CD14-positive monocyte (primary cell): Measurements from ENCODE around the gene PTPRN2. TPM values are rescaled to one million over a fixed set of nuclear protein-coding genes. Genes with fewer than 3 reads are reported as not detected.

Experiments used
- DNase-seq, 3 donors: peaks; one replicate each; pipeline ENCODE4 v3.0.0-alpha.2; 2011 to 2022
- H2AFZ ChIP-seq: 2 replicates; pipeline ENCODE4 v1.6.0; 2012; ENCODE audit warnings: mild to moderate bottlenecking, low read depth, low read length, inconsistent platforms; ENCODE audit not compliant: insufficient read depth, poor library complexity, severe bottlenecking
- H3K27ac ChIP-seq, 2 donors: 1 replicate in 1 of 2; 2 replicates in 1 of 2; pipeline ENCODE4 v1.5.1; 2012 to 2013; ENCODE audit warnings: low read length in 2 of 2, control low read depth in 1 of 2, inconsistent platforms in 1 of 2, low read depth in 1 of 2, mild to moderate bottlenecking in 1 of 2
- H3K27me3 ChIP-seq, 2 donors: one replicate each; pipeline versions ENCODE4 v1.6.0 to v1.6.1; 2011 to 2013; ENCODE audit warnings: low read length in 2 of 2; ENCODE audit not compliant: control insufficient read depth in 2 of 2, insufficient read depth in 2 of 2
- H3K36me3 ChIP-seq, 2 donors: replicated peaks in 1 of 2; 1 replicate in 1 of 2; 2 replicates in 1 of 2; pipeline versions ENCODE4 v1.5.1 to v1.6.1; 2012 to 2013; ENCODE audit warnings: low read length in 2 of 2, control low read depth in 1 of 2, inconsistent platforms in 1 of 2, mild to moderate bottlenecking in 1 of 2; ENCODE audit not compliant: insufficient read depth in 2 of 2, control insufficient read depth in 1 of 2
- H3K4me1 ChIP-seq, 2 donors: 1 replicate in 1 of 2; 2 replicates in 1 of 2; pipeline versions ENCODE4 v1.5.1 to v1.6.1; 2012 to 2013; ENCODE audit warnings: low read length in 2 of 2, control low read depth in 1 of 2, inconsistent platforms in 1 of 2, mild to moderate bottlenecking in 1 of 2, moderate library complexity in 1 of 2; ENCODE audit not compliant: insufficient read depth in 2 of 2, control insufficient read depth in 1 of 2
- H3K4me2 ChIP-seq: replicated peaks from 2 replicates; pipeline ENCODE3; 2012; ENCODE audit warnings: low read length, moderate library complexity, mild to moderate bottlenecking; ENCODE audit not compliant: poor library complexity, severe bottlenecking; ENCODE audit errors: extremely low read depth
- H3K4me3 ChIP-seq, 3 experiments: fragments of 200-600 bp in 1 of 3; sonication (generic) in 1 of 3; replicated peaks in 1 of 3; 1 replicate in 2 of 3; 2 replicates in 1 of 3; pipeline ENCODE4 v1.5.1; 2011 to 2013; ENCODE audit warnings: low read length in 3 of 3, mild to moderate bottlenecking in 3 of 3, control low read depth in 2 of 3, low read depth in 2 of 3, inconsistent platforms in 1 of 3, moderate library complexity in 1 of 3
- H3K79me2 ChIP-seq: 2 replicates; pipeline ENCODE4 v1.6.0; 2012; ENCODE audit warnings: mild to moderate bottlenecking, control low read depth, inconsistent platforms, low read length, moderate library complexity; ENCODE audit not compliant: insufficient read depth
- H3K9ac ChIP-seq: 2 replicates; pipeline ENCODE4 v1.6.0; 2017; ENCODE audit warnings: low read length, mild to moderate bottlenecking; ENCODE audit not compliant: insufficient read depth, poor library complexity, severe bottlenecking
- H3K9me3 ChIP-seq, 2 donors: replicated peaks in 1 of 2; 1 replicate in 1 of 2; 2 replicates in 1 of 2; pipeline versions ENCODE4 v1.5.1 to v1.6.1; 2012 to 2013; ENCODE audit warnings: low read length in 2 of 2, control low read depth in 1 of 2; ENCODE audit not compliant: control insufficient read depth in 1 of 2, insufficient read depth in 1 of 2
- H4K20me1 ChIP-seq: 2 replicates; pipeline ENCODE4 v1.6.0; 2012; ENCODE audit warnings: mild to moderate bottlenecking, low read length, control low read depth, moderate library complexity; ENCODE audit not compliant: insufficient read depth
- H3K27ac Mint-ChIP-seq, 7 donors: one replicate each; pipeline ENCODE4 v1.8.0; 2020; ENCODE audit warnings: mild to moderate bottlenecking in 7 of 7, mixed read lengths in 7 of 7, moderate library complexity in 6 of 7, inconsistent platforms in 2 of 7
- H3K27me3 Mint-ChIP-seq, 3 donors: one replicate each; pipeline ENCODE4 v1.8.0; 2021 to 2022; ENCODE audit warnings: low read depth in 3 of 3, mild to moderate bottlenecking in 3 of 3, mixed read lengths in 3 of 3, moderate library complexity in 3 of 3, inconsistent platforms in 1 of 3
- H3K36me3 Mint-ChIP-seq, 2 donors: one replicate each; pipeline ENCODE4 v1.8.0; 2020; ENCODE audit warnings: mixed read lengths in 2 of 2, inconsistent platforms in 1 of 2, mild to moderate bottlenecking in 1 of 2
- H3K4me1 Mint-ChIP-seq: one replicate; pipeline ENCODE4 v1.8.0; 2020; ENCODE audit warnings: mild to moderate bottlenecking, mixed read lengths
- H3K4me3 Mint-ChIP-seq, 2 donors: one replicate each; pipeline ENCODE4 v1.8.0; 2020; ENCODE audit warnings: mild to moderate bottlenecking in 2 of 2, mixed read lengths in 2 of 2, moderate library complexity in 1 of 2
- H3K9me3 Mint-ChIP-seq, 7 donors: one replicate each; pipeline ENCODE4 v1.8.0; 2020 to 2022; ENCODE audit warnings: mixed read lengths in 7 of 7, mild to moderate bottlenecking in 6 of 7, moderate library complexity in 6 of 7, inconsistent platforms in 2 of 7
- WGBS: methylation state at CpG from one replicate; pipeline ENCODE4 v1.1.5; 2013; ENCODE audit warnings: missing lambda C conversion rate; ENCODE audit not compliant: insufficient coverage; 5-methylcytosine and 5-hydroxymethylcytosine counted together
- intact Hi-C, 2 donors: fragments of 100-400 bp; cut with micrococcal nuclease; formaldehyde crosslinking; loops; one replicate each; pipeline versions ENCODE4 v1.15.0 to v1.15.1; 2023
- polyA plus RNA-seq, 3 donors: library from polyadenylated mRNA; depleted of rRNA in 1 of 3; unstranded in 2 of 3; stranded (reverse) in 1 of 3; fragments of 300-500 nt in 2 of 3; fragments of >200 nt in 1 of 3; fragmentation: Illumina TruSeq in 2 of 3; gene quantifications; 1 replicate in 2 of 3; 2 replicates in 1 of 3; pipeline ENCODE4 v1.2.3, GENCODE V29; 2012 to 2021
- TF ChIP-seq, protein P1 (sequence below): fragments of 200-600 bp; IDR thresholded peaks from one replicate; pipeline ENCODE4 v1.8.0; 2022; ENCODE audit warnings: antibody characterized with exemption, mild to moderate bottlenecking

The PTPRN2 gene
- polyA plus RNA-seq, 3 donors = 0.25 to 1.4 (median 0.97) TPM

DNA sequence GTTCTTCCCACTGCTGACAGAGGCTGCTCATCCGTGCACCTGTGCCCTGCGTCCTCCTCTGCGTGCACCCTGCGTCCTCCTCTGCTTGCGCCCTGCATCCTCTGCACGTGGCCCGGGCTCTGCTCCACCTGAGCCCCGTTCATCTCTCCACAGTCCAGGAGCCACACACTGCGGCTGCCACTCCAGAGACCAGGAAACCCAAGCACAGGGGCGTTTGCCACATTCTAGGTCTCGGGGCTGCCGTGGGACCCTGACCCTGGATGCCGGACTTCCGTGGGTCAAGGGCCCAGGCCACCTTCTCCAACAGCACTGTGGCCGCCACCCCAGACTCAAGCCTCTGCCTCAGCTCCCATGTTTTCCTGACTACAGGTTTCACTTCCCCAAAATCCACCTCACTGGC, 460.4 kb downstream of the PTPRN2 start:
- no peaks in the 10 kb centered on the region for H3K4me1 Mint-ChIP-seq
- no peaks in the 10 kb centered on the region for H3K4me1 ChIP-seq
- no peak overlapping the region for H2AFZ ChIP-seq
- no peak overlapping the region for H3K4me3 Mint-ChIP-seq
- WGBS = 93% methylated on average over 15 of the region's 15 CpGs
- no peak overlapping the region for H3K27ac ChIP-seq
- H3K79me2 ChIP-seq = no peaks in the 10 kb centered on the region
- no peak overlapping the region for H3K4me2 ChIP-seq
- no peaks in the 10 kb centered on the region for H3K27me3 ChIP-seq
- no peaks in the 10 kb centered on the region for H3K36me3 ChIP-seq
- H3K9me3 Mint-ChIP-seq = peaks cover 22 to 48% (median 44%) of the 10 kb centered on the region in 7 donors
- peaks cover 81 to 95% of the 10 kb centered on the region in 2 donors for H3K9me3 ChIP-seq
- no peaks in the 10 kb centered on the region for H3K27me3 Mint-ChIP-seq
- no peaks in the 10 kb centered on the region for H4K20me1 ChIP-seq
- H3K36me3 Mint-ChIP-seq = no peaks in the 10 kb centered on the region
- H3K4me3 ChIP-seq = no peak overlapping the region
- no peak overlapping the region for H3K9ac ChIP-seq
- TF ChIP-seq, protein P1, sequence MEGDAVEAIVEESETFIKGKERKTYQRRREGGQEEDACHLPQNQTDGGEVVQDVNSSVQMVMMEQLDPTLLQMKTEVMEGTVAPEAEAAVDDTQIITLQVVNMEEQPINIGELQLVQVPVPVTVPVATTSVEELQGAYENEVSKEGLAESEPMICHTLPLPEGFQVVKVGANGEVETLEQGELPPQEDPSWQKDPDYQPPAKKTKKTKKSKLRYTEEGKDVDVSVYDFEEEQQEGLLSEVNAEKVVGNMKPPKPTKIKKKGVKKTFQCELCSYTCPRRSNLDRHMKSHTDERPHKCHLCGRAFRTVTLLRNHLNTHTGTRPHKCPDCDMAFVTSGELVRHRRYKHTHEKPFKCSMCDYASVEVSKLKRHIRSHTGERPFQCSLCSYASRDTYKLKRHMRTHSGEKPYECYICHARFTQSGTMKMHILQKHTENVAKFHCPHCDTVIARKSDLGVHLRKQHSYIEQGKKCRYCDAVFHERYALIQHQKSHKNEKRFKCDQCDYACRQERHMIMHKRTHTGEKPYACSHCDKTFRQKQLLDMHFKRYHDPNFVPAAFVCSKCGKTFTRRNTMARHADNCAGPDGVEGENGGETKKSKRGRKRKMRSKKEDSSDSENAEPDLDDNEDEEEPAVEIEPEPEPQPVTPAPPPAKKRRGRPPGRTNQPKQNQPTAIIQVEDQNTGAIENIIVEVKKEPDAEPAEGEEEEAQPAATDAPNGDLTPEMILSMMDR = no peak
- no peak overlapping the region for H3K27ac Mint-ChIP-seq
- no peak for DNase-seq
- intact Hi-C loops = no loop called here

DNA sequence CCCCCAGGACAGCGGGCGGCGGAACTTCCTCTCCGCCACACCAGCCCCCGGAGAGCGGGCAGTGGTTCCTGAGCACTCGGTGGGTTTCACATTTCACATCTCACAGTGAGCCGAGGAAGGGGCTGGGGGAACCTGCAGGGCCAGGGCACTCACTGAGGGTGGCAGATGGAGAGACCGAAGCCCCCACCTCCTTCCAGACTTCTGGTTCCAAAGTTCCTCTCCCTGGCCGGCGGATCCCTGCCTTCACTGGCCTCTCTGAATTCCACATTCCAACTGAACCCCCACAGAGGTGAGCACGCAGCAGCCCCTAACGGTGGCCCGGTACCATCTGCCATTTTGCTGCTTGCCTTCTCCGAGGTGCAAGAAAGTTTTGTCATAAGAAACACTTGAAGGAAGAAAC, 461.0 kb downstream of the PTPRN2 start:
- H3K36me3 ChIP-seq = no peaks in the 10 kb centered on the region
- no peaks in the 10 kb centered on the region for H3K27me3 ChIP-seq
- no peaks in the 10 kb centered on the region for H3K36me3 Mint-ChIP-seq
- 97% methylated on average over 13 of the region's 15 CpGs for WGBS
- no peak overlapping the region for H3K4me3 Mint-ChIP-seq
- H3K27ac ChIP-seq = no peak overlapping the region
- no peak overlapping the region for H3K4me3 ChIP-seq
- H2AFZ ChIP-seq = no peak overlapping the region
- intact Hi-C loops = no loop called here
- H3K9me3 ChIP-seq = peaks cover 86 to 95% of the 10 kb centered on the region in 2 donors
- no peak overlapping the region for H3K4me2 ChIP-seq
- TF ChIP-seq, protein P1 = no peak
- peaks cover 28 to 52% (median 49%) of the 10 kb centered on the region in 7 donors for H3K9me3 Mint-ChIP-seq
- no peaks in the 10 kb centered on the region for H3K27me3 Mint-ChIP-seq
- no peaks in the 10 kb centered on the region for H3K79me2 ChIP-seq
- H3K9ac ChIP-seq = no peak overlapping the region
- H3K4me1 Mint-ChIP-seq = no peaks in the 10 kb centered on the region
- DNase-seq = no peak
- no peaks in the 10 kb centered on the region for H3K4me1 ChIP-seq
- no peaks in the 10 kb centered on the region for H4K20me1 ChIP-seq
- no peak overlapping the region for H3K27ac Mint-ChIP-seq
